HCT116 (cell line): ENCODE measurements around the gene UQCRC1. TPM values are rescaled to one million over a fixed set of nuclear protein-coding genes. Genes with fewer than 3 reads are reported as not detected.

ENCODE experiments used
- ATAC-seq: fragments of 200-7000 bp; cut with Tn5 transposase; 2 replicates; pipeline ENCODE4 v1.9.1; 2020; ENCODE audit warnings: mild to moderate bottlenecking, moderate library complexity
- BruUV-seq: library from RNA; stranded (reverse); fragments of 400-500 nt; replicated peaks from 2 replicates; lab custom pipeline; 2021; lab: Mats Ljungman, UMichigan
- CTCF ChIA-PET: fragments of 300-600 bp; sonication (Branson Sonifier 250); formaldehyde crosslinking; loops from one replicate; lab custom pipeline; 2021; ENCODE audit warnings: antibody characterized with exemption; lab: Charles Lee
- POLR2A ChIA-PET: fragments of 300-600, 350-600 bp; sonication (Branson Sonifier 250); formaldehyde crosslinking; loops from one replicate; lab custom pipeline; 2021; ENCODE audit warnings: antibody characterized with exemption; lab: Charles Lee
- RAD21 ChIA-PET, 2 experiments: fragments of 300-600 bp; sonication (Branson Sonifier 250); formaldehyde crosslinking; loops; one replicate each; lab custom pipeline; 2023; ENCODE audit warnings: low total read pairs in 2 of 2; ENCODE audit not compliant: uncharacterized antibody in 2 of 2, unreplicated experiment in 2 of 2, low non-redundant PET in 1 of 2; lab: Charles Lee
- DNase-seq: peaks from one replicate; pipeline ENCODE4 v3.0.0-alpha.2; 2010; ENCODE audit warnings: low read depth, low spot score
- H2AFZ ChIP-seq: fragments of 200-600 bp; shearing (Covaris generic), sonication (generic); 2 replicates; pipeline ENCODE4 v1.6.1; 2017; ENCODE audit warnings: low read depth, mixed run types, mixed read lengths, antibody characterized with exemption, low read length; ENCODE audit not compliant: poor library complexity, severe bottlenecking
- H3K27ac ChIP-seq: 2 replicates; pipeline ENCODE4 v1.5.1; 2012; ENCODE audit warnings: low read depth, low read length
- H3K27me3 ChIP-seq: fragments of 200-600 bp; sonication (generic); 2 replicates; pipeline ENCODE4 v1.6.1; 2016; ENCODE audit warnings: mixed run types, low read length, mixed read lengths; ENCODE audit not compliant: insufficient read depth
- H3K36me3 ChIP-seq, 2 experiments: fragments of 200-500 bp in 1 of 2; fragments of 200-600 bp in 1 of 2; sonication (Bioruptor generic) in 1 of 2; sonication (generic) in 1 of 2; 2 replicates each; pipeline versions ENCODE4 v1.5.1 to v1.6.1; 2014 to 2016; ENCODE audit warnings: low read length in 2 of 2, inconsistent platforms in 1 of 2, mixed read lengths in 1 of 2, mixed run types in 1 of 2; ENCODE audit not compliant: insufficient read depth in 2 of 2, control insufficient read depth in 1 of 2
- H3K4me1 ChIP-seq, 2 experiments: fragments of 200-600 bp in 1 of 2; sonication (generic) in 1 of 2; 2 replicates each; pipeline versions ENCODE4 v1.5.1 to v1.6.1; 2012 to 2017; ENCODE audit warnings: low read length in 2 of 2, inconsistent platforms in 1 of 2, mild to moderate bottlenecking in 1 of 2, mixed read lengths in 1 of 2, mixed run types in 1 of 2, moderate library complexity in 1 of 2; ENCODE audit not compliant: insufficient read depth in 2 of 2, control insufficient read depth in 1 of 2
- H3K4me2 ChIP-seq: fragments of 200-600 bp; sonication (generic); 2 replicates; pipeline ENCODE4 v1.6.1; 2017; ENCODE audit warnings: mixed run types, low read length, mixed read lengths
- H3K4me3 ChIP-seq, 2 experiments: fragments of 200-600 bp in 1 of 2; sonication (generic) in 1 of 2; replicated peaks in 1 of 2; 2 replicates each; pipeline ENCODE4 v1.5.1; 2011 to 2016; ENCODE audit warnings: low read length in 2 of 2, control low read depth in 1 of 2, low read depth in 1 of 2, mild to moderate bottlenecking in 1 of 2, mixed read lengths in 1 of 2, mixed run types in 1 of 2
- H3K79me2 ChIP-seq: fragments of 200-600 bp; sonication (generic); 2 replicates; pipeline ENCODE4 v1.6.1; 2017; ENCODE audit warnings: mild to moderate bottlenecking, mixed run types, low read length, moderate library complexity, mixed read lengths; ENCODE audit not compliant: insufficient read depth
- H3K9ac ChIP-seq: fragments of 200-600 bp; sonication (generic); 2 replicates; pipeline ENCODE4 v1.6.1; 2016; ENCODE audit warnings: low read length, mixed read lengths
- H3K9me2 ChIP-seq: fragments of 200-600 bp; sonication (generic), shearing (Covaris generic); 2 replicates; pipeline ENCODE4 v1.6.1; 2017; ENCODE audit warnings: mixed run types, mild to moderate bottlenecking, moderate library complexity; ENCODE audit not compliant: insufficient read depth
- H3K9me3 ChIP-seq, 2 experiments: fragments of 200-500 bp in 1 of 2; fragments of 200-600 bp in 1 of 2; sonication (Bioruptor generic) in 1 of 2; sonication (generic) in 1 of 2; 2 replicates each; pipeline ENCODE4 v1.6.1; 2014 to 2017; ENCODE audit warnings: low read length in 2 of 2, mixed read lengths in 2 of 2, inconsistent platforms in 1 of 2, low read depth in 1 of 2, mild to moderate bottlenecking in 1 of 2, mixed run types in 1 of 2, moderate library complexity in 1 of 2; ENCODE audit not compliant: control insufficient read depth in 1 of 2, insufficient read depth in 1 of 2
- H4K20me1 ChIP-seq: fragments of 200-600 bp; sonication (generic), shearing (Covaris generic); 2 replicates; pipeline ENCODE4 v1.6.1; 2017; ENCODE audit warnings: mixed run types, mild to moderate bottlenecking, moderate library complexity; ENCODE audit not compliant: insufficient read depth
- CBX3 ChIP-seq: IDR thresholded peaks from 2 replicates; pipeline ENCODE4 v1.6.1; 2012; ENCODE audit warnings: low read depth
- CEBPB ChIP-seq: IDR thresholded peaks from 2 replicates; pipeline ENCODE4 v1.6.1; 2012; ENCODE audit warnings: low read depth
- JUND ChIP-seq: IDR thresholded peaks from 2 replicates; pipeline ENCODE4 v1.6.1; 2012
- MAX ChIP-seq: IDR thresholded peaks from 2 replicates; pipeline ENCODE4 v1.6.1; 2012
- POLR2A ChIP-seq: IDR thresholded peaks from 2 replicates; pipeline ENCODE4 v1.7.0; 2011; ENCODE audit warnings: borderline replicate concordance; ENCODE audit not compliant: insufficient read depth, insufficient read length; ENCODE audit errors: extremely low read depth
- SP1 ChIP-seq: IDR thresholded peaks from 2 replicates; pipeline ENCODE4 v1.6.1; 2012; ENCODE audit warnings: low read depth
- SRF ChIP-seq: IDR thresholded peaks from 2 replicates; pipeline ENCODE4 v1.6.1; 2012; ENCODE audit warnings: low read depth
- ZBTB33 ChIP-seq: IDR thresholded peaks from 2 replicates; pipeline ENCODE4 v1.6.1; 2011; ENCODE audit warnings: mild to moderate bottlenecking, low read length, moderate library complexity; ENCODE audit not compliant: insufficient replicate concordance; ENCODE audit errors: extremely low read depth
- ZNF274 ChIP-seq: fragments of 200-500 bp; sonication (Bioruptor generic); IDR thresholded peaks from 2 replicates; pipeline ENCODE4 v1.6.1; 2014; ENCODE audit warnings: mild to moderate bottlenecking, low read depth, low read length, inconsistent platforms
- intact Hi-C: fragments of 100-400 bp; cut with micrococcal nuclease; formaldehyde crosslinking; loops from 2 replicates; pipeline ENCODE4 v1.10.0; 2022
- total RNA-seq: library from RNA; stranded (reverse); gene quantifications from one replicate; pipeline ENCODE4 v1.2.1, GENCODE V29; 2021; ENCODE audit not compliant: unreplicated experiment

Gene UQCRC1
- total RNA-seq, 1 experiment from 2014 or later: 318 TPM

- Histone ChIP-seq H3K27ac (peak overlapping the region; percentile 61; the same call in 1 of the 2 replicates), H3K4me1 (peaks cover 15 to 52% of the 10 kb centered on the region in 2 experiments), H3K4me3 (peak overlapping the region; percentile 68 to 82), H3K79me2 (peaks cover 22% of the 10 kb centered on the region; the same call in 1 of the 2 replicates), H4K20me1 (no peaks in the 10 kb centered on the region), H2AFZ (no peak overlapping the region)
- RAD21 ChIA-PET: no interaction called here
- POLR2A ChIA-PET: interaction anchor here (0.6 to 2.6 kb wide), 4 partner anchors 82 to 112 kb away, joined by 3 to 10 read pairs (median 4); partner anchors contain the start of gene ATRIP
- BruUV-seq: no TSS peak
- no peak for ATAC-seq
- TF ChIP-seq SRF (no peak), SP1 (no peak), JUND (no peak), CEBPB (no peak), POLR2A (no peak), ZBTB33 (no peak), CBX3 (no peak), ZNF274 (no peak), MAX (no peak)
- TF ChIP-seq, all 23 proteins: peak for 0
- peaks cover 2 to 4% of the 10 kb centered on the region in 2 experiments; a peak in 1 of 4 replicates for H3K36me3 ChIP-seq
- H3K4me2 ChIP-seq: peak overlapping the region; percentile 98
- no peaks in the 10 kb centered on the region for H3K27me3 ChIP-seq
- DNase-seq: no peak
- H3K9ac ChIP-seq: peak overlapping the region; percentile 70
- H3K9me3 ChIP-seq: no peaks in the 10 kb centered on the region
- intact Hi-C loops: loop anchor here (5.0 to 10.0 kb wide), 2 partner anchors 52 to 109 kb away; partner anchors contain the start of genes CELSR3 and UQCRC1
- H3K9me2 ChIP-seq: no peaks in the 10 kb centered on the region
- CTCF ChIA-PET: interaction anchor here (1.0 to 3.4 kb wide), 2 partner anchors 119 to 155 kb away, joined by 7 to 16 read pairs; no protein-coding TSS in a partner anchor
These were observed 54.1 kb downstream of the UQCRC1 start for GRCh38 chr3:48555231-48555948.
